Mononuclear cell (primary cell): Measurements from ENCODE around the gene RASAL1. TPM values are rescaled to one million over a fixed set of nuclear protein-coding genes. Genes with fewer than 3 reads are reported as not detected.

Source experiments
- H3K27me3 ChIP-seq: 2 replicates; pipeline ENCODE4 v1.6.0; 2011; ENCODE audit warnings: low read length, control low read depth; ENCODE audit not compliant: insufficient read depth
- H3K4me1 ChIP-seq: 2 replicates; pipeline ENCODE4 v1.5.1; 2011; ENCODE audit warnings: mild to moderate bottlenecking, low read length, control low read depth; ENCODE audit not compliant: insufficient read depth
- H3K4me3 ChIP-seq: 2 replicates; pipeline ENCODE4 v1.5.1; 2011; ENCODE audit warnings: mild to moderate bottlenecking, low read length, moderate library complexity
- H3K9me3 ChIP-seq: 2 replicates; pipeline ENCODE4 v1.5.1; 2011; ENCODE audit warnings: low read depth, mild to moderate bottlenecking, control low read depth, low read length
- total RNA-seq: library from RNA; depleted of rRNA; stranded (reverse); fragments of >200 nt; gene quantifications from one replicate; pipeline ENCODE4 v1.2.3, GENCODE V29; 2012

Gene RASAL1
- total RNA-seq, 1 donor, result 0.10 TPM

- H3K9me3 ChIP-seq, result no peaks in the 10 kb centered on the region
- peaks cover 2% of the 10 kb centered on the region for H3K27me3 ChIP-seq
- peaks cover 20% of the 10 kb centered on the region for H3K4me1 ChIP-seq
- H3K4me3 ChIP-seq, result no peak overlapping the region
Measured at GRCh38 chr12:113136990-113137511, 1.5 kb upstream of the RASAL1 start.

- Histone ChIP-seq H3K9me3 (no peaks in the 10 kb centered on the region), H3K27me3 (peaks cover 2% of the 10 kb centered on the region), H3K4me1 (peaks cover 14% of the 10 kb centered on the region), H3K4me3 (no peak overlapping the region)
Measured at GRCh38 chr12:113136128-113136989, 798 bp upstream of the RASAL1 start.

GRCh38 chr12:113134521-113134951, 1.0 kb downstream of the RASAL1 start:
- no peak overlapping the region for H3K4me3 ChIP-seq
- peaks cover 14% of the 10 kb centered on the region for H3K4me1 ChIP-seq
- H3K9me3 ChIP-seq, result no peaks in the 10 kb centered on the region
- peaks cover 2% of the 10 kb centered on the region for H3K27me3 ChIP-seq

GRCh38 chr12:113134071-113134470, 1.5 kb downstream of the RASAL1 start:
- Histone ChIP-seq H3K9me3 (no peaks in the 10 kb centered on the region), H3K4me1 (peaks cover 14% of the 10 kb centered on the region), H3K27me3 (peaks cover 2% of the 10 kb centered on the region), H3K4me3 (no peak overlapping the region)

GRCh38 chr12:113133666-113134065, 1.9 kb downstream of the RASAL1 start:
- no peak overlapping the region for H3K4me3 ChIP-seq
- H3K27me3 ChIP-seq, result peaks cover 2% of the 10 kb centered on the region

GRCh38 chr12:113133036-113133435, 2.5 kb downstream of the RASAL1 start:
- H3K9me3 ChIP-seq, result no peaks in the 10 kb centered on the region
- peaks cover 14% of the 10 kb centered on the region for H3K4me1 ChIP-seq
- H3K4me3 ChIP-seq, result no peak overlapping the region
- H3K27me3 ChIP-seq, result peaks cover 2% of the 10 kb centered on the region

More at GRCh38 chr12:113133666-113134065, 1.9 kb downstream of the RASAL1 start:
- no peaks in the 10 kb centered on the region for H3K9me3 ChIP-seq
- peaks cover 14% of the 10 kb centered on the region for H3K4me1 ChIP-seq

- no peaks in the 10 kb centered on the region for H3K9me3 ChIP-seq
- H3K4me3 ChIP-seq, result no peak overlapping the region
- peaks cover 13% of the 10 kb centered on the region for H3K4me1 ChIP-seq
- H3K27me3 ChIP-seq, result peaks cover 2% of the 10 kb centered on the region
Measured at GRCh38 chr12:113131556-113131955, 4.0 kb downstream of the RASAL1 start.

- no peak overlapping the region for H3K4me3 ChIP-seq
- H3K4me1 ChIP-seq, result peaks cover 4% of the 10 kb centered on the region
- H3K27me3 ChIP-seq, result no peaks in the 10 kb centered on the region
- H3K9me3 ChIP-seq, result no peaks in the 10 kb centered on the region
Measured at GRCh38 chr12:113130457-113131135, 5.0 kb downstream of the RASAL1 start.

- Histone ChIP-seq H3K27me3 (no peaks in the 10 kb centered on the region), H3K9me3 (no peaks in the 10 kb centered on the region), H3K4me1 (peaks cover under 1% of the 10 kb centered on the region), H3K4me3 (no peak overlapping the region)
Measured at GRCh38 chr12:113129664-113130456, 5.7 kb downstream of the RASAL1 start.

GRCh38 chr12:113128802-113129663, 6.5 kb downstream of the RASAL1 start:
- Histone ChIP-seq H3K27me3 (no peaks in the 10 kb centered on the region), H3K4me1 (no peaks in the 10 kb centered on the region), H3K9me3 (no peaks in the 10 kb centered on the region), H3K4me3 (no peak overlapping the region)

GRCh38 chr12:113127791-113128199, 7.8 kb downstream of the RASAL1 start:
- Histone ChIP-seq H3K27me3 (no peaks in the 10 kb centered on the region), H3K4me1 (no peaks in the 10 kb centered on the region), H3K9me3 (no peaks in the 10 kb centered on the region), H3K4me3 (no peak overlapping the region)

GRCh38 chr12:113120670-113121370, 14.7 kb downstream of the RASAL1 start:
- Histone ChIP-seq H3K4me1 (no peaks in the 10 kb centered on the region), H3K4me3 (no peak overlapping the region), H3K9me3 (no peaks in the 10 kb centered on the region), H3K27me3 (no peaks in the 10 kb centered on the region)

- no peaks in the 10 kb centered on the region for H3K27me3 ChIP-seq
- no peaks in the 10 kb centered on the region for H3K9me3 ChIP-seq
- H3K4me1 ChIP-seq, result no peaks in the 10 kb centered on the region
- H3K4me3 ChIP-seq, result no peak overlapping the region
Measured at GRCh38 chr12:113119980-113120669, 15.4 kb downstream of the RASAL1 start.
